HG03575 (cell line): ENCODE results near the gene TIMM29.

Experiments used
- ATAC-seq: cut with Tn5 transposase; IDR thresholded peaks from one replicate; pipeline ENCODE4 v1.9.1; 2021; ENCODE audit not compliant: unreplicated experiment, insufficient number of reproducible peaks, low FRiP score; ENCODE audit errors: extremely low read depth

TIMM29 gene

GRCh38 chr19:10928563-10929401 lies at the start of gene TIMM29, which contains the start of gene YIPF2:
Gene TIMM29, plus strand, starts transcription at chr19:10928811. Its CDS starts 12 bp downstream, at chr19:10928823.
Gene YIPF2, minus strand, starts transcription at chr19:10928639. Its CDS starts 229 bp downstream, at chr19:10928410.
- no peak for ATAC-seq

- no peak for ATAC-seq
These were observed 47.1 kb upstream of the TIMM29 start for GRCh38 chr19:10881403-10882107.

- no peak for ATAC-seq
These were observed 46.5 kb upstream of the TIMM29 start for GRCh38 chr19:10882108-10882457.

- no peak for ATAC-seq
These were observed 44.3 kb upstream of the TIMM29 start for GRCh38 chr19:10884274-10884673.

GRCh38 chr19:10885201-10886169 lies 43.1 kb upstream of the TIMM29 start:
- no peak for ATAC-seq

GRCh38 chr19:10887616-10888367 lies 40.8 kb upstream of the TIMM29 start:
- no peak for ATAC-seq

- ATAC-seq, result no peak
These were observed 40.2 kb upstream of the TIMM29 start for GRCh38 chr19:10888421-10888866.

- no peak for ATAC-seq
These were observed 38.7 kb upstream of the TIMM29 start for GRCh38 chr19:10889880-10890279.

GRCh38 chr19:10891405-10892086 lies 37.1 kb upstream of the TIMM29 start:
- ATAC-seq, result no peak

- ATAC-seq, result no peak
These were observed 36.4 kb upstream of the TIMM29 start for GRCh38 chr19:10892256-10892655.

- no peak for ATAC-seq
These were observed 33.7 kb upstream of the TIMM29 start for GRCh38 chr19:10894911-10895213.

GRCh38 chr19:10895363-10895762 lies 33.2 kb upstream of the TIMM29 start:
- ATAC-seq, result no peak

- ATAC-seq, result no peak
These were observed 32.7 kb upstream of the TIMM29 start for GRCh38 chr19:10895920-10896319.

- ATAC-seq, result no peak
These were observed 31.6 kb upstream of the TIMM29 start for GRCh38 chr19:10896851-10897526.

GRCh38 chr19:10898633-10899032 lies 30.0 kb upstream of the TIMM29 start:
- no peak for ATAC-seq

- ATAC-seq, result no peak
These were observed 29.4 kb upstream of the TIMM29 start for GRCh38 chr19:10899151-10899653.

GRCh38 chr19:10907925-10908324 lies 20.7 kb upstream of the TIMM29 start:
- no peak for ATAC-seq
